ENCODE measurements around the gene PTCH1.

Gene PTCH1

DNA sequence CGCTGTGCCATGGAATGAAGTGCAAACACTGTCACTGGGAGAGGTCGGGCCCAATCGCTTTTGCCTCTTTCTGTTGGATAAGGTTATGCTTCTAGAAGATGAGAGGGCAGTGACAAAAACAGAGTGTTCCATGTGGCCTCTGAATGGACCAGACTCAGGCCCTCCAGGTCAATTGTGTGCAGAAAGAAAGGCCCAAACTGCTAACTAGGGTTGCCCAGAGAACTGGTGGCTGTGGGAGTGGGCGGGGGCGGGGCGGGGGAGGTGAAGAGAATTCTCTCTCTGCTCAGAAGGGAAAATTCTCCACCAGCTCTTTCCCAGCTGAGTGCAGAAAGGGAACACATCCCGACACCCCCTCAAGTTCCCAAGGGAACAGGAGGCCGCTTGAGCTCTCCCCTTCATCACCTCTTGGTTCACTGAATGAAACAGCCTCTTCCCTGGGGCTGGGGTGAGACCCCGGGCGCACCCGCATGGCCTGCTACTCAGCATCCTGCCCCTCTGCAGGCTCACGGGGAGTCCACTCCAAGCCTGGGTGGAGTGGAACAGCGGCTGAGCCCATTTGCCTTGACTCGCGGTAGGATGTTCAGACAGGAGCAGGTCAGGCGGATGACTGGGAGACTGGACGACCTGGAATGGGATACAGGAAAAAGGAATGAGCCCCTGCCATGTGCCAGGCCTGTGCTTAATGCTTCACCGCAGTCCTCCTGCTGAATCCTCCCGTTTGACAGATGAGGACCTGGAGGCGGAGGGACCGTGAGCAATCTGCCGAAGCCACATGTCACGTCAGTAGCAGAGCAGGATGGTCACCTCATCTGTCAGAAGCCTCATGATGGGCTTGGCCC lies 105.5 kb downstream of the PTCH1 start:
- no peak for DNase-seq (ENCODE audit: extremely low read depth in 1 of 2, low read depth in 1 of 2)

DNA sequence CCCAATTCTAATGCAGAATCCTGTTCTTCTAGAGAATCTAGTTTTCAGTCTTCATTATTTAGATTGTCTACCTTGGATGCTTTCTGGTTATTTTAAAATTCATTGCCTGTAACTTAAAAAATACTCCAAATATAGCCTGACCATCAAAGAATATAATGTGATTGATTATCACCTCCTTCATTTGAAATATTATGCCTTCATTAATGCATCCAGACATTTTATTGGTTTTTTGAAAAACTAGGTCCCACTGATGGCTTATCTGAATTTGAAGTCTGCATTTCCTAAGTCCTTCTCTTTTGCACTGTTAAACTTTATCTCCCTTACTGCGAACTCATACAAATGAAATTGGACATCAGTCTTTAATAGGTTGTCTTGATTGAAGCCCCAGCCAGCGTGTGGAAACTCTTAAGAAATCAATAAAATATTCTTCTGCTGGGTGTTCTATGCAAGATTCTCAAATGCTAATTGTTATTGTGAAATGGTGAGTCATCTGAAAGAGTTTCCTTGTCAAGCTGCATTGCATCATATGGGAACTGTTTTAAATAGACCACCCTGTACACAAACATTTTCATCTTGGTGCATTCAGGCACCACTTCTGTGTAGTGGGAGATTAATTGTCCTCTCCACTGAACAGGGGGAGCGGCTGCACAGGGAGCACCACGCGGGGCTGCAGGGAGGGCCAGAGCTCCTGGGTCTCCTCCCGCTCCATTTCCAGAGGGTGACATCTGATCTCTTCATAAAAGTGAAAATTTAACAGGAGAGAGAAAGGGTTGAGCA lies 106.9 kb downstream of the PTCH1 start:
- no peak for DNase-seq (ENCODE audit: extremely low read depth in 1 of 2, low read depth in 1 of 2)

DNA sequence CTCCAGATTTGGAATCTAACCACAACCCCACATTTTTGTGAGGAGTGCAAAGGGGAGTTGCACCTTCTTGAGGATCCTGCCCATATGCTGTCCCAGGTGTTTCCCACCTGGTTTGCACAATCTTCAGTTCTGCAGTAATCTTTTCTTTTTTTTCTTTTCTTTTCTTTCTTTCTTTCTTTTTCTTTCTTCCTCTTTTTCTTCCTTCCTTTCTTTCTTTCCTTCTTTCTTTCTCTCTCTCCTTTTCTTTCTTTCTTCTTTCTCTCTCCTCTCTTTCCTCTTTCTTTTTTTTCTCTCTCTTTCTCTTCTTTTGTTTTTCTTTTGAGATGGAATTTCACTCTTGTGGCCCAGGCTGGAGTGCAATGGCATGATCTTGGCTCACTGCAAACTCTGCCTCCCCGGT lies 109.2 kb downstream of the PTCH1 start:
- DNase-seq (ENCODE audit: extremely low read depth in 1 of 2, low read depth in 1 of 2), result no peak

DNA sequence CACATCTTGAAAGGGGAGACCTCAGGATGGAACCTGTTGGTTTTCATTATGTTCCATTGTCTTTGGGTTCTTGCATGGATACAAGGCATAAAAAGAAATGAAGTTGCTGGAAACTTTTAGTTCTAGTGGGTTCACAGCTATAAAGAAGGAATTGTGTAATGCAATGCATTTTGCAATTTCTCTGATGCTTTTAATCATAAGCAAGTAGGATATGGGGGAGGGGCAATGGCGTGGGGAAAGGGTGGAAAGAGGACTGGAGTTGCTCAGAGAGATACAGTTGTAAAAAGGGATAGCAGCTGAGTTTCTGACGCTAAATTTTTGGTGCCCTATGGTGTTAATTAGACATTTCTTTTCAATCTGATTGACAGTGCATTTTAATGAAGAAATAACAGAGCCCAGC lies 110.7 kb downstream of the PTCH1 start:
- DNase-seq (ENCODE audit: extremely low read depth in 1 of 2, low read depth in 1 of 2), result no peak

DNA sequence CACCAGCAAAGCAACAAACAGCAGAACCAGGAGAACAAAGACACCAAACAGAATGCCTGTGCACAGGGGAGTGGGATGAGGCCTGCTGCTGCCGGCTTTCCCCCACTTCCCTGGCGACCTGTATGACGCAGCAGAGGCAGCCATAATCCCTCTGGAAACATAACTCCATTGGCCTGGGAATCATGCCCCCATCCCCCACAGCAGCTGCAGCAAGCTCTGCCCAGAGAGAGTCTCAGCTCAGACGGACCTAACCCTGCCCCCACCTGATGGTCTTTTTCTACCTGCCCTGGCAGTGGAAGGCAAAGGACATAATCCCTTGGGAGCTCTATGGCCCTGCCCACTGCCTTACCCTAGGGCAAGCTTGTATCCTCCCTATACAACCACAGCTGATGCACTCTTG lies 117.5 kb downstream of the PTCH1 start:
- DNase-seq (ENCODE audit: extremely low read depth in 1 of 2, low read depth in 1 of 2), result no peak

Measured in stimulated activated CD8-positive, alpha-beta memory T cell treated with anti-CD3 and anti-CD28 coated beads, Interleukin-7, amount 100 ng/mL, for 48 hours (primary cell).